ENCODE results near the gene UBE3A. TPM values are rescaled to one million over a fixed set of nuclear protein-coding genes. Genes with fewer than 3 reads are reported as not detected.

UBE3A gene
- total RNA-seq, 1 donor from 2014 or later: 118 TPM

DNA sequence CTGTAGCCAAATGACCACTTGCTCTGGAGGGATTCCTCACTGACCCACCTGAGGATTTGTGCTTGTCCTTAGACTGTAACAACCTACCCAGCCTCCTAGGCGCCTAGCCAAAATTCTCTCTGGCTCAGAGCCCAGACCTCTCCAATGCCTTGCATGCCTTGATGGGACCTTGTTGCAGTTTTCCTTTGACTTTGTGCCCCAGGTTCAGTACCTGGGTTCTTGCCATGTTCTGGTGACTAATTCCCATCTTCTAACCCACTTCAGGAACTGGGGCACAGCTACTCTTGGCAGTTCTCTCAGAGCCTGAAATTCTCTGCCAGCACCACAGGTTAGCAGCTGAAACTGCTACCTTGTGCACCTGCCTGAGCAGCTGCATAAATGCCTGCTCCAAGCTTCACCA lies 27.0 kb upstream of the UBE3A start:
- no peak for DNase-seq (ENCODE audit: low spot score, unreplicated experiment)

DNA sequence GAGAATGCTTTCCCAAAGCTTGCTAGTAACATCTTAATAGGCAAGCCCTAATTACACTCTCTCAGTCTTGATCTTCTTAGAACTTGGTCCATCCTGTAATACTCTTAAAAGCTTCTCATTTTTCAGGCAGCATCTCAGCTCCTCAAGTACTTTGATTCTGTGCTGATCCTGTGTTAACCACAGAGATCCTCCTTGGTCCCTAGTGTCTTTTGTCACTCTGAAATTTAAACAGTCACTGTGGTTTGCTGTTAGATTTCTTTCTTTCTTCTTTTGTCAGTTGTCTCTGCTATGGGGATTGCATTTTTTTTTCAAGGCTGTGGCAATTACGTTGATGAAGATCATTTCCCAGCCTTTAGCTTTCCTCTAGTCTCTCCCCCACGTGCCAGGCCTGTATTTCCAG lies 26.0 kb upstream of the UBE3A start:
- peaks cover 4% of the 10 kb centered on the region for H3K27me3 Mint-ChIP-seq
- no peak for DNase-seq (ENCODE audit: low spot score, unreplicated experiment)
- no peak overlapping the region for H3K27ac Mint-ChIP-seq
- H3K36me3 Mint-ChIP-seq (ENCODE audit: insufficient read depth): no peaks in the 10 kb centered on the region
- no peaks in the 10 kb centered on the region for H3K9me3 Mint-ChIP-seq (ENCODE audit: low read depth)
- no peaks in the 10 kb centered on the region for H3K4me1 Mint-ChIP-seq (ENCODE audit: low read depth)
- no peak overlapping the region for H3K4me3 Mint-ChIP-seq (ENCODE audit: low read depth)
- TF ChIP-seq, protein P1, sequence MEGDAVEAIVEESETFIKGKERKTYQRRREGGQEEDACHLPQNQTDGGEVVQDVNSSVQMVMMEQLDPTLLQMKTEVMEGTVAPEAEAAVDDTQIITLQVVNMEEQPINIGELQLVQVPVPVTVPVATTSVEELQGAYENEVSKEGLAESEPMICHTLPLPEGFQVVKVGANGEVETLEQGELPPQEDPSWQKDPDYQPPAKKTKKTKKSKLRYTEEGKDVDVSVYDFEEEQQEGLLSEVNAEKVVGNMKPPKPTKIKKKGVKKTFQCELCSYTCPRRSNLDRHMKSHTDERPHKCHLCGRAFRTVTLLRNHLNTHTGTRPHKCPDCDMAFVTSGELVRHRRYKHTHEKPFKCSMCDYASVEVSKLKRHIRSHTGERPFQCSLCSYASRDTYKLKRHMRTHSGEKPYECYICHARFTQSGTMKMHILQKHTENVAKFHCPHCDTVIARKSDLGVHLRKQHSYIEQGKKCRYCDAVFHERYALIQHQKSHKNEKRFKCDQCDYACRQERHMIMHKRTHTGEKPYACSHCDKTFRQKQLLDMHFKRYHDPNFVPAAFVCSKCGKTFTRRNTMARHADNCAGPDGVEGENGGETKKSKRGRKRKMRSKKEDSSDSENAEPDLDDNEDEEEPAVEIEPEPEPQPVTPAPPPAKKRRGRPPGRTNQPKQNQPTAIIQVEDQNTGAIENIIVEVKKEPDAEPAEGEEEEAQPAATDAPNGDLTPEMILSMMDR (IDR thresholded peaks at IDR 0.05; ENCODE audit: unreplicated experiment): no peak

More for the DNA sequence above, 27.0 kb upstream of the UBE3A start:
- Mint-ChIP-seq H3K4me3 (ENCODE audit: low read depth) (no peak overlapping the region), H3K36me3 (ENCODE audit: insufficient read depth) (no peaks in the 10 kb centered on the region), H3K27me3 (peaks cover 4% of the 10 kb centered on the region), H3K27ac (no peak overlapping the region), H3K4me1 (ENCODE audit: low read depth) (no peaks in the 10 kb centered on the region), H3K9me3 (ENCODE audit: low read depth) (no peaks in the 10 kb centered on the region)
- TF ChIP-seq, protein P1 (IDR thresholded peaks at IDR 0.05; ENCODE audit: unreplicated experiment): no peak

DNA sequence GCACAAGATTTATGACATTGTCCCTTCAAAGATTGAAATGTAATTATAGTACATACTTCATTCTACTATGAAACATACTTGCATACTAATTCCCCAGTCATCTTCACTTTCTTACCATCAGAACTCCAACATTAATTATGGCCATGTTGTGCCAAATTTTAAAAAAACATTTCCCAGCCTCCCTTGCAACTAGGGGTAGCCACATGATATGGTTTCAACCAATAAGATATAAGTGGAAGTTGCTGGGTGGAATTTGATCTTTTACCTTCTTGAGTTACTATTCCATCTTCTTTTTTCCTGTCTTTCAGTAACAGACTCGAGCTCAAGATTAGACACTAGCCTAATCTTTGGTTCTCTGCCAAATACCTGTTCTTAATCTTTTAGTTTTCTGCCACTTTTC lies 25.6 kb upstream of the UBE3A start:
- H3K27me3 Mint-ChIP-seq: peaks cover 4% of the 10 kb centered on the region
- DNase-seq (ENCODE audit: low spot score, unreplicated experiment): no peak
- TF ChIP-seq, protein P1 (IDR thresholded peaks at IDR 0.05; ENCODE audit: unreplicated experiment): no peak
- H3K36me3 Mint-ChIP-seq (ENCODE audit: insufficient read depth): no peaks in the 10 kb centered on the region
- no peaks in the 10 kb centered on the region for H3K4me1 Mint-ChIP-seq (ENCODE audit: low read depth)
- no peak overlapping the region for H3K27ac Mint-ChIP-seq
- H3K9me3 Mint-ChIP-seq (ENCODE audit: low read depth): no peaks in the 10 kb centered on the region
- no peak overlapping the region for H3K4me3 Mint-ChIP-seq (ENCODE audit: low read depth)

DNA sequence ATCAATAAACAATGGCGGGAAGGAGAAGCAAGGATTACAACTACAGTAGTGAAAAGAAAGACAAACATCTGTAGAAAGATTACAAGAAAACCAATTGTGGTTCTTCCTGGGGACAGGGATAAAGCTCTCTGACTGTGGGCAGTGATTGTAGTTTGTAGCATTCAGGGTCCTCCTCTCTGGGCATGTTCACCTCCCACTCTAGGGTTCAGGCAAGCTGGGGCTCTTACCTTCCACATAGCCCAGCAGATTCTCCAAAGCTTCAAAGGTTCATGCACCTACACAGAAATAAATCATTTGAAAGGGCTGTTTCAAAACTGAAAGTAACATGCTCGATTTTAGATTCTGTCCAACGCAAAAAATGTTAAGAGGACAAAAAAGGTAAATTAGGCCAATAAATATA lies 17.4 kb upstream of the UBE3A start:
- Mint-ChIP-seq H3K27me3 (no peaks in the 10 kb centered on the region), H3K36me3 (ENCODE audit: insufficient read depth) (no peaks in the 10 kb centered on the region), H3K4me1 (ENCODE audit: low read depth) (no peaks in the 10 kb centered on the region), H3K27ac (no peak overlapping the region), H3K9me3 (ENCODE audit: low read depth) (peaks cover 8% of the 10 kb centered on the region), H3K4me3 (ENCODE audit: low read depth) (no peak overlapping the region)
- TF ChIP-seq, protein P1 (IDR thresholded peaks at IDR 0.05; ENCODE audit: unreplicated experiment): no peak
- no peak for DNase-seq (ENCODE audit: low spot score, unreplicated experiment)

DNA sequence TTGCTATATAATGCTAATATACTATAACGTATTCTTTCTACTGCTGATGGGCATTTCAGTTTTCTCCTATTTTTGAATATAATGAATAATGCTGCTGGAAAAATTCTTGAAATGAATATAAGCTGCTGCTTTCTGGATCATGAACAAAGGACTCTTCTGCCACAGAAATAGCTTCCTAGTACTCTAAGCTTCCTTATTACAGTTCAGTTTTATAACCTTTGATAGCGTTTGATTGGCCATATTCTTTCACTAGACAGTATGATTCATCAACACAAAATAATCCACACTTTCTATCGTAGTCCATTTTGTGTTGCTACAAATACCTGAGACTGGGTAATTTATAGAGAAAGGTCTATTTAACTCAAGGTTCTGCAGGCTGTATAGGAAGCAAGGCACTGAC lies 16.4 kb upstream of the UBE3A start:
- peaks cover 10% of the 10 kb centered on the region for H3K9me3 Mint-ChIP-seq (ENCODE audit: low read depth)

More for the DNA sequence above, 16.4 kb upstream of the UBE3A start:
- H3K4me1 Mint-ChIP-seq (ENCODE audit: low read depth): no peaks in the 10 kb centered on the region
- TF ChIP-seq, protein P1 (IDR thresholded peaks at IDR 0.05; ENCODE audit: unreplicated experiment): no peak
- no peak for DNase-seq (ENCODE audit: low spot score, unreplicated experiment)
- no peaks in the 10 kb centered on the region for H3K36me3 Mint-ChIP-seq (ENCODE audit: insufficient read depth)
- H3K4me3 Mint-ChIP-seq (ENCODE audit: low read depth): no peak overlapping the region
- no peaks in the 10 kb centered on the region for H3K27me3 Mint-ChIP-seq
- H3K27ac Mint-ChIP-seq: no peak overlapping the region
